PC-9 (cell line): ENCODE measurements around the gene FXYD6. TPM values are rescaled to one million over a fixed set of nuclear protein-coding genes. Genes with fewer than 3 reads are reported as not detected.

Experiments used
- BruUV-seq: library from RNA; stranded (reverse); fragments of 400-500 nt; replicated peaks from 2 replicates; lab custom pipeline; 2021; lab: Mats Ljungman, UMichigan
- CTCF ChIA-PET: fragments of 300-600 bp; sonication (Branson Sonifier 250); formaldehyde crosslinking; loops from one replicate; lab custom pipeline; 2022; ENCODE audit warnings: antibody characterized with exemption; lab: Charles Lee
- POLR2A ChIA-PET: fragments of 300-600 bp; sonication (Branson Sonifier 250); formaldehyde crosslinking; loops from one replicate; lab custom pipeline; 2022; ENCODE audit warnings: antibody characterized with exemption; ENCODE audit not compliant: unreplicated experiment; lab: Charles Lee
- DNase-seq, 2 experiments: peaks; one replicate each; pipeline versions ENCODE4 v3.0.0 to v3.0.0-alpha.2; 2015 to 2022; ENCODE audit warnings: mixed read lengths in 1 of 2
- H2AFZ ChIP-seq: fragments of 200-600 bp; sonication (generic); 2 replicates; pipeline ENCODE4 v1.8.1; 2017; ENCODE audit warnings: antibody characterized with exemption
- H3F3A ChIP-seq: fragments of 200-600 bp; sonication (generic); 2 replicates; pipeline ENCODE4 v1.8.1; 2017; ENCODE audit warnings: antibody characterized with exemption, mild to moderate bottlenecking, low read depth; ENCODE audit not compliant: insufficient read depth
- H3K27ac ChIP-seq: fragments of 200-600 bp; sonication (generic); 2 replicates; pipeline ENCODE4 v1.6.1; 2016; ENCODE audit warnings: mixed run types
- H3K27me3 ChIP-seq: fragments of 200-600 bp; sonication (generic); 2 replicates; pipeline ENCODE4 v1.6.1; 2016; ENCODE audit warnings: low read depth, mixed run types; ENCODE audit not compliant: insufficient read depth
- H3K36me3 ChIP-seq: fragments of 200-600 bp; sonication (generic); 2 replicates; pipeline ENCODE4 v1.6.1; 2016; ENCODE audit warnings: low read depth, mixed run types
- H3K4me1 ChIP-seq: fragments of 200-600 bp; sonication (generic); replicated peaks from 2 replicates; pipeline ENCODE4 v1.6.1; 2016; ENCODE audit warnings: mixed run types; ENCODE audit not compliant: insufficient read depth
- H3K4me2 ChIP-seq: fragments of 200-600 bp; sonication (generic); 2 replicates; pipeline ENCODE4 v1.6.1; 2017; ENCODE audit warnings: mixed run types
- H3K4me3 ChIP-seq: fragments of 200-600 bp; sonication (generic); 2 replicates; pipeline ENCODE4 v1.6.1; 2016; ENCODE audit warnings: mixed run types
- H3K79me2 ChIP-seq: fragments of 200-600 bp; sonication (generic); 2 replicates; pipeline ENCODE4 v1.6.1; 2017; ENCODE audit warnings: low read depth, mixed run types
- H3K9me2 ChIP-seq: fragments of 200-600 bp; sonication (generic); 2 replicates; pipeline ENCODE4 v1.8.1; 2017; ENCODE audit warnings: mild to moderate bottlenecking; ENCODE audit not compliant: insufficient read depth
- H3K9me3 ChIP-seq: fragments of 200-600 bp; sonication (generic); 2 replicates; pipeline ENCODE4 v1.8.1; 2016; ENCODE audit warnings: low read depth; ENCODE audit not compliant: insufficient read depth
- H4K20me1 ChIP-seq: fragments of 200-600 bp; sonication (generic); 2 replicates; pipeline ENCODE4 v1.8.1; 2017; ENCODE audit not compliant: insufficient read depth
- CTCF ChIP-seq: fragments of 200-600 bp; sonication (generic); conservative IDR thresholded peaks from 2 replicates; pipeline ENCODE4 v1.6.1; 2017; ENCODE audit warnings: mixed run types, antibody characterized with exemption, mild to moderate bottlenecking, moderate library complexity
- EZH2 ChIP-seq: fragments of 200-600 bp; sonication (generic); IDR thresholded peaks from 2 replicates; pipeline ENCODE4 v1.8.0; 2017; ENCODE audit warnings: antibody characterized with exemption, low read depth
- intact Hi-C: fragments of 100-400 bp; cut with micrococcal nuclease; formaldehyde crosslinking; loops from one replicate; pipeline ENCODE4 v1.10.0; 2022; ENCODE audit not compliant: unreplicated experiment
- total RNA-seq: library from RNA; stranded (reverse); gene quantifications from 2 replicates; pipeline ENCODE4 v1.2.3, GENCODE V29; 2021

Gene FXYD6
- total RNA-seq, 1 experiment from 2014 or later, result 0.20 TPM

- DNase-seq, result no peak
- H3K79me2 ChIP-seq, result no peaks in the 10 kb centered on the region
- H3K36me3 ChIP-seq, result no peaks in the 10 kb centered on the region
- peaks cover 72% of the 10 kb centered on the region for H3K27me3 ChIP-seq
- intact Hi-C loops, result no loop called here
- no peaks in the 10 kb centered on the region for H3K9me2 ChIP-seq
- POLR2A ChIA-PET, result no interaction called here
- H2AFZ ChIP-seq, result no peak overlapping the region
- no peak overlapping the region for H3K4me3 ChIP-seq
- no TSS peak for BruUV-seq
- CTCF ChIA-PET, result interaction anchor here (0.6 kb wide), 1 partner anchor 427 kb away, joined by 3 read pairs; no protein-coding TSS in a partner anchor
- TF ChIP-seq CTCF (no peak), EZH2 (no peak)
- H3K4me1 ChIP-seq, result no peaks in the 10 kb centered on the region
- no peaks in the 10 kb centered on the region for H3F3A ChIP-seq
- no peaks in the 10 kb centered on the region for H4K20me1 ChIP-seq
- peaks cover 9% of the 10 kb centered on the region; the same call in 1 of the 2 replicates for H3K9me3 ChIP-seq
- no peak overlapping the region for H3K4me2 ChIP-seq
- H3K27ac ChIP-seq, result no peak overlapping the region
Observed at GRCh38 chr11:117855912-117856651, 20.4 kb downstream of the FXYD6 start.

- Histone ChIP-seq H3F3A (no peaks in the 10 kb centered on the region), H2AFZ (no peak overlapping the region), H3K36me3 (no peaks in the 10 kb centered on the region), H3K27me3 (peaks cover 67% of the 10 kb centered on the region), H3K9me2 (no peaks in the 10 kb centered on the region), H3K4me1 (no peaks in the 10 kb centered on the region), H3K4me2 (no peak overlapping the region), H3K27ac (no peak overlapping the region), H4K20me1 (no peaks in the 10 kb centered on the region), H3K79me2 (no peaks in the 10 kb centered on the region), H3K4me3 (no peak overlapping the region), H3K9me3 (peaks cover 9% of the 10 kb centered on the region; the same call in 1 of the 2 replicates)
- intact Hi-C loops, result no loop called here
- ChIA-PET CTCF (interaction anchor here (0.6 kb wide), 1 partner anchor 426 kb away, joined by 3 read pairs; no protein-coding TSS in a partner anchor), POLR2A (no interaction called here)
- BruUV-seq, result no TSS peak
- no peak for TF ChIP-seq EZH2
- no peak for TF ChIP-seq CTCF
- DNase-seq, result no peak
Observed at GRCh38 chr11:117855186-117855845, 21.1 kb downstream of the FXYD6 start.

GRCh38 chr11:117852309-117852708, 24.1 kb downstream of the FXYD6 start:
- H2AFZ ChIP-seq, result no peak overlapping the region
- BruUV-seq, result no TSS peak
- H3K79me2 ChIP-seq, result no peaks in the 10 kb centered on the region
- H3F3A ChIP-seq, result no peaks in the 10 kb centered on the region
- DNase-seq, result no peak
- H4K20me1 ChIP-seq, result no peaks in the 10 kb centered on the region
- POLR2A ChIA-PET, result interaction anchor here (0.6 kb wide), 1 partner anchor 15 kb away, joined by 3 read pairs; no protein-coding TSS in a partner anchor
- peaks cover 45% of the 10 kb centered on the region for H3K27me3 ChIP-seq
- no peaks in the 10 kb centered on the region for H3K36me3 ChIP-seq
- CTCF ChIA-PET, result no interaction called here
- peaks cover 9% of the 10 kb centered on the region; the same call in 1 of the 2 replicates for H3K9me3 ChIP-seq
- intact Hi-C loops, result no loop called here
- H3K27ac ChIP-seq, result no peak overlapping the region
- no peak overlapping the region for H3K4me2 ChIP-seq
- no peaks in the 10 kb centered on the region for H3K9me2 ChIP-seq
- TF ChIP-seq EZH2 (no peak), CTCF (no peak)
- H3K4me3 ChIP-seq, result no peak overlapping the region
- no peaks in the 10 kb centered on the region for H3K4me1 ChIP-seq
